GM18870 (cell line): Measurements from ENCODE around the gene SOD2.
"Not testable (repeated sequence)": the region's sequence is repeated elsewhere in the genome, so short reads cannot be mapped to it uniquely, and the experiment has no call there.

Source experiments
- ATAC-seq: cut with Tn5 transposase; IDR thresholded peaks from one replicate; pipeline ENCODE4 v1.9.1; 2021; ENCODE audit warnings: moderate library complexity; ENCODE audit not compliant: unreplicated experiment

The SOD2 gene

DNA sequence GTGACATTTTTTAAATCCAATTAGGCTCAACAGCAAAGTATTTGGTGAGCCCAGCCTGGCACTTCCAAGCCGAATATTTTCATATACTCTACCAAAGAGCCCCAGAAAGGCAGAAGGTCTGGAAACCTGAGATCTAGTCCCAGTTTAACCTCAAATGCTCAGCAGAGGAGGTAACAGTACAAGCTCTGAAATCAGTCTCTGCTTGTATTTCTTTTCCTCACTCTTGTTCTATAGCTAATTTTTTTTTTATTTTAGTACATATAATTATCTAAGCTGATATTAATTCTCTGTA lies 9.1 kb downstream of the SOD2 start:
- no peak for ATAC-seq

DNA sequence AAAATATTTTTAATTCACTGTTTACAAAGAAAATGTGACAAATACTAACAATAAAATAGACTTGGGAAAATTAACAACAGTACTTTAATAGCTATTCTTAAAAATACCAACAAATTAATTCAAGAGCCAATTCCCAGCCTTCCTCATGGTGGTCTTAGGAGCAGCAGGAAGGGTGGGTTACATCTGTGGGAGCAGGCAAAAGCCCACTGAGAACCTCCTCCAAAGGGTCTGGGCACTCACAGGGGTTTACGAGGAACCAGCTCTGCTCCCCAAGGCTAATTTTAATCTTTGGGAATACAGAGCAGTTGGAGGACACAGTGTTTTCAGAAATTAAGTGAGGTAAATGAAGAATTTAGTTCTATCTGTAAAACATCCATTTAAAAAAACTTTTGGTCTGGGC lies 10.2 kb downstream of the SOD2 start:
- ATAC-seq, result no peak

DNA sequence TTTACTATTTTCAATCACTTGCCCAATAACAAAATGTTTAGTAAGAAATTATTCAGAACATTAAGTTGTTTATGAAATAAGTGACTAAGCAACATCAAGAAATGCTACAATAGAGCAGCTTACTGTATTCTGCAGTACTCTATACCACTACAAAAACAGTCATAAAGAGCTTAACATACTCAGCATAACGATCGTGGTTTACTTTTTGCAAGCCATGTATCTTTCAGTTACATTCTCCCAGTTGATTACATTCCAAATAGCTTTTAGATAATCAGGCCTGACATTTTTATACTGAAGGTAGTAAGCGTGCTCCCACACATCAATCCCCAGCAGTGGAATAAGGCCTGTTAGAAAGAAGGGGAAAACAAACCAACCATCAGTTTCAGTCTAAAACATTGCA lies 10.7 kb downstream of the SOD2 start:
- no peak for ATAC-seq

DNA sequence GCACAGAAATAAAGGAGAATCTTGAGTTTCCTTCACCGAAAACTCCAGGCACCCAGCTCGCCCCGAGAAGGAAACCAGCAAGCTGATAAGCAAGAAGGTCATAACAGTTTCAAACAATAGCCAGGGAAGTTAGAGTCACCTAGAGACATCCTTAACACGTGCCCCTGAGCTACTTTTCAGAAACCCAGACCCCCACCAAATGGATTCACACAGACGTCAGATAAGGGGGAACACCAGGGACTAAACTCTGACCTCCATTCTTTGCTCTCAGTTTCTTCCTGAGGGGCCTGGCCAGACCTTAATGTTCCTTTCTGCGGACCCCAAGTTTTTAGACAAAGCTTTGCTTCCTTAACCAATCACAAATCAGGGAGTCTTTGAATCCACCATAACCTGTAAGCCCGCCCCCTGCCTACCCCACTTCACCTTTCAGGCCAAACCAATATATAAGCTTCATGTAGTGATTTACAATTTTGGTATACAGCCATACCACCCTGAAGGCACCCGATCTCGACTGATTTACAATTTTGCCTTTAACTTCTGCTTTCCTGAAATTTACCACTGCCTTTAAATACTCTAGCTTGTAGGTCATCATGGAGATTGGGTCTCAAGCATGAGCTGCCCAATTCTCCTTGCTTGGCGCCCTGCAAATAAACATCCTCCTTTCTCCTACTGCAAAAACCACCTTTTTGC lies 11.7 kb downstream of the SOD2 start:
- ATAC-seq, result no peak

DNA sequence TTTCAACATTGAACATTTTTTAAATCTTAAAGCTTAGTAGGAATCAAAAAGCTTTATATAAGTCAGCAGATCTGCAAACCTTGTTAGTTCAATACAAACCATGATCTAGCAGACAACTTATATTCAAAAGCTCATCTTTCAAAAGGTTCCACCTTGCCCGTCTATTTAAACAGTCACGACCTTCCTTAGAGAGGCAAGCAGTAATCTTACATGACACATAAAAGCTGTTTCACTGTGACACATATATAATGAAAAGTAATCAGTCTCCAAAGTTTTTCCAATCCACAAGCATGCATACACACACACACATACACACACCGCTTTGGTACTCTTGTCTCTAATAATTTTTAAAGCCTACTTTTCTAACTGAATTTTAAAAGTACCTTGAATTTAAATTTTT lies 12.9 kb downstream of the SOD2 start:
- ATAC-seq, result no peak

DNA sequence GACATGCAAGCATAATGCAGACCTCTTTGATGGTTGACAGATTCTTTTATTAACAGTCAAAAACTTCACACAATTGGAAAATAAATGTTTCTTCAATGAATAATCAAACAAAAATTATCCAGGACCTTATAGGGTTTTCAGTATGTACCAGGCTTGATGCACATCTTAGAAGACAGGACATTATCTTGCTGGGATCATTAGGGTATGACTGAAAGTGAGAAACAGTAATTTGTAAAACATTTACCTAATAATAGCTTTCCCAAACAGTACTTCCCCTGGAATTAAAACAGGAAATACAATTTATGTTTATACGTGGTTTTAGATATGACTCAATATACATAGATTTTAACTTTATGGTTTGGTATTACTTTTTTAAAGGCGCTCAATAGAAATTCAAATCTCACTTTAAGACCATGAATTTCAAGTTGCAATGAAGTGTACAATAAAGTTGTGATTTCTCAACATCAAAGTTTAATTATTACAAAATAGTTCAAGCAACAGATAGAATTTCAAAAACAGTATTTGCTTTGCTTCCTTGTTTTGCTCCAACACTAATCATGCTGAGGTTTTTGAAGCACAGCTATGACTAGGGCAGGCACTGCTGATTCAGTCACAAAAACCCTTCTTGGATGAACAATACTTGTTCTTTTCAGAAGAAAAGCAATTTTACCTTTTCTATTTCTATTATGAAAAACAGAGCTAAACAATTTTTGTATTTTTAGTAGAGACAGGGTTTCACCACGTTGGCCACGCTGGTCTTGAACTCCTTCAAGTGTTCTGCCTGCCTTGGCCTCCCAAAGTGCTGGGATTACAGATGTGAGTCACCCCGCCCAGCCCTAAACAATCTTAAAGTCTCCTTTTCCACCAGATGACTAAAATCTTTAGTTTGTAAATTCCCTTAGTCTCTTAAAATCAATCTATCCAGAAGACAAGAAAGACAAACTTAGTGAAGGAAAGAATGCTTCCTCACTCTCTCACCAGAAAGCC lies 13.7 kb downstream of the SOD2 start:
- peak; percentile 41 for ATAC-seq

DNA sequence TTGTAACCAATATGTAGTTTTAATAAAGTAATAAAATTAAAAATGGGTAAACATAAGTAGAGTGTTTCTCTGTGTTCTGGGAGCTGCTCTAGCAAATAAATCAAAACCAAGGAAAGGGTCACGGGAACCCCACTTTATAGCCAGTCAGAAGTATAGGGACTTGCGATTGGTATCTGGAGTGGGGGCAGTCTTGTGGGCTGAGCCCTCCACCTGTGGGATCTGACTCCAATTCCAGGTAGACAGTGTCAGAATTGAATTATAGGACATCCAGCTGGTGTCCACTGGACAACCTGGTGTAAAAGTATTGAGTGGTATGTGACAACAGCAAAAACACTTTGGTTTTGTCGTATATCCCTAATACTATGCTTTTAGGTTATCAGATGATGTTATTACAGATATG lies 14.5 kb downstream of the SOD2 start:
- no peak for ATAC-seq

DNA sequence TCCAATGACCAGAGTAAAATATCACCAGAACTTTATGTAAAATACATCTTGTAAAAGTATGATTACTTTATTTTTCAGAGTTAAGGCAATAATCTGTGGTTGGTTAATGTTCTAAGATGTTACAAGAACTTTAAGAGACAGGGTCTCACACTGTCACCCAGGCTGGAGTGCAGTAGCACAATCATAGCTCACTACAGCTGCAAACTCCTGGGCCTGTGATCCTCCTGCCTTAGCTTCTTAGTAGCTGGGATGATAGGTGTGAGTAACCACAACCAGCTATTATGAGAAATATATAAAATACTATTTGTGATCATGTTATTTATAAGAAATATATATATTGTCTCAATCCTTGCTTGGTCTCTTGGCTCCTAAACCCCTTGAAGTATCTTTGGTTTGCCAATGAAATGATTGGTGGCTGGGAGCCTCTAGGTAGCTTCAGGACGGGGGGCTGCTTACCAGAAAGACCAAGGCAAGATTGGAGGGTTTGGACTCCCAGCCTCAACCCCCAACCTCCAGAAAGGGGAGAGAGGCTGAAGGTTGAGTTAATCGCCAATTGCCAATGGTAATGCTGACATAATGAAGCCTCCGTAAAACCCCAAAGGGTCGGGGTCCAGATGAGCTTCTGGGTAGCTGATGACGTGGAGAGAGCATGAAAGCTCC lies 15.4 kb downstream of the SOD2 start:
- ATAC-seq, result no peak

DNA sequence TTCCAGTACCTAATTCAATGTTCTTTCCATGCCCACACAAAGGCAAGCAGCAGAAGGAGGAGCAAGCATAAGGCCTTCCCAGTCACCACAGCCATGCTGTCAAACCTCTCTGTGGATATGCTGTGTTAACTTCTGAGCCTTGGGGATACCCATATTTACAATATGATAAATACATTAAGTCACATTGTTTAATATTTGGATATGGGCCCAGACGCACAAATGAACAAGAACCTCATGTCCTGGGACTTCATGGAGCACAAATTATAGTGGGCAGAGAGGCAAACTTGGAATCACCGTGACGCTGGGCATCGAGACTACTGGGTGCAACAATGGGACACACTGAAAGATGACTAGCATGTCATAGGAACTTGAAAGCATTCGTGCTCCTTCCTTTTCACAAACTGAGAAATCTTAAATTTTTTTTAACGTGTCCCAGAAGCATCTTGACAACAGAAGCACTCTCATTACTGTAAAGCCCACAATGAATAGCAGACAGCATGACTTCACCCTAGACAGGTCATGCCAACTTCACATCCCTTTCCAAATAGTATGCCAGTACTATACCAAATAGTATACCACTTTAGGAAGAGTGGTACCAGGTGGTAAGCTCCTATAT lies 16.0 kb downstream of the SOD2 start:
- no peak for ATAC-seq

DNA sequence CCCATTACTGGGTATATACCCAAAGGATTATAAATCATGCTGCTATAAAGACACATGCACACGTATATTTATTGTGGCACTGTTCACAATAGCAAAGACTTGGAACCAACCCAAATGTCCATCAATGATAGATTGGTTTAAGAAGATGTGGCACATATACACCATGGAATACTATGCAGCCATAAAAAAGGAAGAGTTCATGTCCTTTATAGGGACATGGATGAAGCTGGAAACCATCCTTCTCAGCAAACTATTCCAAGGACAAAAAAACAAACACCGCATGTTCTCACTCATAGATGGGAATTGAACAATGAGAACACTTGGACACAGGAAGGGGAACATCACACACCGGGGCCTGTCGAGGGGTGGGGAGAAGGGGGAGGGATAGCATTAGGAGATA lies 16.8 kb downstream of the SOD2 start:
- ATAC-seq, result not testable (repeated sequence)

DNA sequence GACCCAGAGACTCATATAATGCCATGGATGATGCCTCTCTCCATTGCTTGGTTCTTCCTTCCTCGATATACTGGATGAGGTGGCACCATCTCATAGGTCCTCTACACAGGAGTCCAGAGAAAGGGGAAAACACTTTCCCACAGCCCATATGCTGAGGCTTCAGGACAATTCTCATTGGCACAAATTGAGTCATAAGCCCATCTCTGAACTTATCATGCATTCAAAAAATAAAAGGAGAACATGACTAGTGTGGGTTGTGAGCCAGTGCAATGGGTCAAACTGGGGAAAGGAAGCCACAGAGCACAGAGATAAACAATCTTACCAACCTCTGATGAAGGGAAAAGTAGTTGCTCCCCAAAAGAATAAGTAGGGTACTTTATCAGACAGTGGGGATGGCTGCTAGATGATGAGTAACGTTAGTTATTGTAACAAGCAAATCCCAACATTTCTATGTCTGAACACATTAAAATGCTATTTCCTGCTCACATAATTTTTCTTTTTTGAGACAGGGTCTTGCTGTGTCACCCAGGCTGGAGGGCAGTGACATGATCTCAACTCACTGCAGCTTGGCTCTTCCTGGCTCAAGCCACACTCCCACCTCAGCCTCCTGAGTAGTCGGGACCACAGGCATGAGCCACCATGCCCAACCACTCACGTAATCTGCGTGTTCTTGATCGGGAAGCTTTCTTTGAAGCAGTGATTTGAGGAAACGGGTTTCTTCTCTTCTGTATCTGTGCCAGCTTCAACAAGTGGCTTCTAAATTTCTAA lies 27.0 kb downstream of the SOD2 start:
- no peak for ATAC-seq

DNA sequence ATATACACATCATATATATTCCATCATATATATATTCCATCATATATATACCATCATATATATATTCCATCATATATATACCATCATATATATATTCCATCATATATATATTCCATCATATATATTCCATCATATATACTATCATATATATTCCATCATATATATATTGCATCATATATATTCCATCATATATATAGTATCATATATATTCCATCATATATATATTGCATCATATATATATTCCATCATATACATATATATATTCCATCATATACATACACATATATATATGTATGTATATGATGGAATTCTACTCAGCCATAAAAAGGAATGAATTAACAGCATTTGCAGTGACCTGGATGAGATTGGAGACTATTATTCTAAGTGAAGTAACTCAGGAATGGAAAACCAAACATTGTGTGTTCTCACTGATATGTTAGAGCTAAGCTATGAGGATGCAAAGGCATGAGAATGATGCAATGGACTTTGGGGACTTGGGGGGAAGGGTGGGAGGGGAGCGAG lies 29.6 kb downstream of the SOD2 start:
- ATAC-seq, result not testable (repeated sequence)

DNA sequence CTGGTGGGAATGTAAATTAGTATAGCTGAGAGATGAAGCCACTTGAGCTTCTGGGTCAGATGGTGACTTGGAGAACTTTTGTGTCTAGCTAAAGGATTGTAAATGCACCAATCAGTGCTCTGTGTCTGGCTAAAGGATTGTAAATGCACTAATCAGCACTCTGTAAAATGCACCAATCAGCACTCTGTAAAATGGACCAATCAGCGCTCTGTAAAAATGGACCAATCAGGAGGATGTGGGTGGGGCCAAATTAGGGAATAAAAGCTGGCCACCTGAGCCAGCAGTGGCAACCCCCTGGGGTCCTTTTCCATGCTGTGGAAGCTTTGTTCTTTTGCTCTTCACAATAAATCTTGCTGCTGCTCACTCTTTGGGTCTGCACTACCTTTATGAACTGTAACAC lies 31.1 kb downstream of the SOD2 start:
- ATAC-seq, result not testable (repeated sequence)

DNA sequence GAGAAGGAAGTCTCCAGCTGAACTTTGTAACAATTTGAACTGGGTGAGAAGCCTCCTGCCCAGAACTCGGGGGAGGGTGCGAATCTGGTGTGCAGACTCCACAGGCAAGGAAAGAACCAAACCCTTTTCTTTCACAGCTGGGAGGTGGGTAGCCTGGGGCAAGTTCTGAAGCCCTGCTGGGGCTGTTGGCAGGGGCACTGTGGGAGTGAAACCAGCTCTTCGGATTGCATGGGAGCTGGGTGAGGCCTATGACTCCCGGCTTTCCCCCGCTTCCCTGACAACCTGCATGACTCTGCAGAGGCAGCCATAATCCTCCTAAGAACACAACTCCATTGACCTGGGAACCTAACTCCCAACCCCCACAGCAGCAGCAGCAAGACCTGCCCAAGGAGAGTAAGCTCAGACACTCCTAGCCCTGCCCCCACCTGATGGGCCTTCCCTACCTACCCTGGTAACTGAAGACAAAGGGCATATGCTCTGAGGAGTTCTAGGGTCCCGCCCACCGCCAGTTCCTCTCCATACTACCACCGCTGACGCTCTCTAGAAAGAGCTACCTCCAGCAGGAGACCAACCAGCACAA lies 37.5 kb downstream of the SOD2 start:
- ATAC-seq, result no peak

DNA sequence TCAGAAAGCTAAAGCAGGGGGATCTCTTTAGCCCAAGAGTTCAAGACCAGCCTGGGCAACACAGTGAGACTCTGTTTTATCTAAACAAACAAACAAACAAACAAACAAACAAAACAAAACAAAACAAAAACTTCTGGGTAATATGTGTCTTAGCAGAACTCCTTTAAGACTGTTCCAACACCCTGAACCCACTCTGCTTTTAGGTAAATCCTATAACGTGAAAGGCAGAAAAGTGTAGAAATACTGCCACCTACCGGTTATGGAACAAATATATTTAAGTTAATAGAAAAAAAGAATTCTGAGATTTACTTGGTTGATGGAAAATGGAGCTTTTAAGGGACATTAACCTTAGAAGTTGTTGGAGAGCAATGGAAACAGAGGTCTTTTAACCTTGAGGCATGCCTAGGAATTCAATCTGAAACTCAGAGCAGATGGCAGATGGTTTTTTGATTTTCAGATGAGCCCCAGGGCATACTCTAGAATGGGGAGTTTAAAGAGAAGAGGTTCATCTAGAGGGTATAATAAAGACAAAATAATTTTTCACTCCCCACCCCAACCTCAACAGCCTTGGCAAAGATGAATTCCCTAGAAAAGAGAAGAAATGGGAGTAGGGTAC lies 38.5 kb downstream of the SOD2 start:
- ATAC-seq, result no peak

DNA sequence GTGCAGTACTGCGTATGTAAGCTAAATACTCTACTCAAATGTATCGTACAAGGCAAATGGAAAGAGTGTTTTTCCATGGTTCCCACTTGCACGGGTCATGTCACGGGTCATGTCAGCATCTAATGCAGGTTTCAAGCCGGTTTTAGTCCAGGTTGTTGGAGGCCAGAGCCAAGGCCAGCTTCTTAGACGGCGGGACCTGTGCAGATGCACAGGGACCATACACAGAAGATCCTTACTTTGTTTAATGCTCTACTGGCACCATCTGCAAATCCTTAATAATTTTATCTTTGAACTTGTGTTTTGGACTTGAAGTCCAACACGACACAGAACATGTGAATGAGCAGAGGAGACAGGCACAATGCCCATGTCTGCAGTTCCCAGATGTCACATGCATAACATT lies 42.7 kb downstream of the SOD2 start:
- ATAC-seq, result no peak

DNA sequence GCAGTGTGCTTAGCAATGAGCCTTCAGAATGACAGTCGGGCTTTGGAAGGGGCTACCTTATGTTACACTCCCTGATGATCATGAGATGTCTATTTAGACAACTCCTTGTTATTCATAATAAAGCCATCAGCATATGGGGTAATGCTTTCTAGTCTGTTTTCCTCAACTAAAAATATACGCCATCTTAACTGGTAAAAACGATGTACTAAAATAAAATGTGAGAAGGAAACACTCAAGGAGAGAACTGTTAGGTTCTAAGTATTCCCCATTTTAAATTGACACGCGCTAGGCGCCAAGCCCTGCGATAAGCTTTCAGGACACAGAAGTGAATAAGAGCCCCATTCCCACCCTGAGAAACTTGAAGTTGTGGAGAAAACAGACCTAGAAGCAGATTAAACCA lies 43.6 kb downstream of the SOD2 start:
- no peak for ATAC-seq

DNA sequence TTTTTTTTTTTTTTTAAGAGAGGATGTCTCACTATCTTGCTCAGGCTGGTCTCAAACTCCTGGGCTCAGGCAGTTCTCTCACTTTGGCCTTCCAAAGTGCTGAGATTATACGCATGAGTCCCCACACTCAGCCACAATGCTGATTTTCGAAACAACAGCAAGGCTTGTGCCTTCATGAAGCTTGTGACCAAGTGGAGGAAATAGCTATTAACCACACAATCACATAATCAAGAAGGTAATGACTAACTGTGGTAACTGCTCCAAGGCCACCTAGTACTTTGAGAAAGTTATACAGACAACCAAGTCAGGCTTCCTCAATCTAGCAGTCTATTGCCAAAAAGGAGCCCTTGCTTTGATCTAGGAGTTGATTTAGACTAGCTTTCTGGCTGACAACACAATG lies 46.3 kb downstream of the SOD2 start:
- peak; percentile 96 for ATAC-seq

DNA sequence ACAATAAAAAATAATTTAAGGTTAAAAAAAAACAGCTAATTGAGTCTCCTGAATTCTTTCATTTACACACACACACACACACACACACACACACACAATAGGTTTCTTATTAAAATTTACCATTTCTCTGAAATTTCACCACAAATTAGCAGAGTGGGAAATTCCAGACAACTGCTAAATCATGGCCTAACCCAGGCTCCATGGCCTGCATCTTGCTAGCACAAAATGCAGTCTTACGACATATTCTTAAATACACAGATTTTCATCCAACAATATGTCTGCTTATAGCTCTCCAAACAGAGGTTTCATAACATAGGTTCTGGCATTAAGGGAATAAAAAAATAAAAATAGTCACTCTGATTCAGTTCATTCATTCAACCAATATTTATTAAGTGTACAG lies 46.9 kb downstream of the SOD2 start:
- ATAC-seq, result no peak

DNA sequence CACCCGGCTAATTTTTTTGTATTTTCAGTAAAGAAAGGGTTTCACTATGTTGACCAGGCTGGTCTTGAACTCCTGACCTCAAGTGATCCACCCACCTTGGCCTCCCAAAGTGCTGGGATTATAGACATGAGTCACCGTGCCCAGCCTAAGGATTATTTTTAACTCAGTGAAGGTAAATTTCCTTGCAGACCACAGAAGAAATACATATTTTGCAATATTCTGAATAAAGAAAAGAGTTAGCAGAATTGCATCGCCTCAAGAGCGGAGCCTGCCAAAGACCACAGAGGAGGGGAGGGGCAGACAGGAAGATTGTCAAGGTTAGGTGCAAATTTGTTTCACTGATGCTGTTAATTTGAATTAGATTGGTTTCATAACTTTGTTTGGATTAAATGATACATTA lies 47.4 kb downstream of the SOD2 start:
- ATAC-seq, result no peak
